ENCODE results near the gene DYSF. TPM values are rescaled to one million over a fixed set of nuclear protein-coding genes. Genes with fewer than 3 reads are reported as not detected.
"Not testable (repeated sequence)": the region's sequence is repeated elsewhere in the genome, so short reads cannot be mapped to it uniquely, and the experiment has no call there.

DYSF gene
- 83.0 to 115 TPM (median 112 TPM) in 3 replicates for total RNA-seq
- long read RNA-seq, full-length matches to known transcripts = 52 of 158 reads
- long read RNA-seq, partial matches to known transcripts = 67 of 158 reads
- long read RNA-seq, other reads (novel, unspliced or antisense) = 39 of 158 reads

- TF ChIP-seq CTCF (IDR thresholded peaks at IDR 0.05) = no peak
- H3K36me3 Mint-ChIP-seq (ENCODE audit: low read depth) = no peaks in the 10 kb centered on the region
- H3K4me3 Mint-ChIP-seq (ENCODE audit: unreplicated experiment) = peak within 1 kb of the TSS; percentile 74
- H3K27ac Mint-ChIP-seq (ENCODE audit: unreplicated experiment) = peak within 1 kb of the TSS; percentile 76
- H3K9me3 Mint-ChIP-seq (ENCODE audit: low read depth) = no peaks in the 10 kb centered on the region
- no peaks in the 10 kb centered on the region for H3K27me3 Mint-ChIP-seq (ENCODE audit: low read depth)
- H3K4me1 Mint-ChIP-seq (ENCODE audit: low read depth) = peaks cover 67% of the 10 kb centered on the region
- no peak for DNase-seq (ENCODE audit: low spot score)
These were observed at the start of gene DYSF for GRCh38 chr2:71453404-71454220. TSS of gene DYSF (plus strand) at chr2:71453561.

DNA sequence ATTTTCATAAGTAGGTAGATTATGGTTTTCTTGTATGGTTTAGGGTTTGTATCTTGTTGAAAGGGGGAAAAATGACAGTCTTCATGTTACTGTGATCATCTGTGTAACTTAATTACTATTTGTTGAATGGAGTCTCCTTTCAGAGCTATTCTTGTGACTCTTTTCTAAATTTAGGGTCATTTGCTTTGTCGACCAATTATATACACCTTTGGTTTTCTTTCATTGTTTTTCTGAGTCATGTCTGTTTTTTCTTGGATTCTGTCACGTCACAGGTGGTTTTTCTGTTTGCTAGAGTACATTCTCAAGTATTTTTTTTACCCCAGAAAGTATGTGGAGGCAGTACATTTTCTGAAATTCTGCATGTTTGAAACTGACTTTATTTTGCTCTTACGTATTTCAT, 43.8 kb upstream of the DYSF start:
- TF ChIP-seq CTCF (IDR thresholded peaks at IDR 0.05) = no peak
- Mint-ChIP-seq H3K4me3 (ENCODE audit: unreplicated experiment) (no peak overlapping the region), H3K4me1 (ENCODE audit: low read depth) (peaks cover 4% of the 10 kb centered on the region), H3K27me3 (ENCODE audit: low read depth) (no peaks in the 10 kb centered on the region), H3K27ac (ENCODE audit: unreplicated experiment) (peak overlapping the region; percentile 24), H3K36me3 (ENCODE audit: low read depth) (peaks cover 24% of the 10 kb centered on the region), H3K9me3 (ENCODE audit: low read depth) (no peaks in the 10 kb centered on the region)
- no peak for DNase-seq (ENCODE audit: low spot score)

- Mint-ChIP-seq H3K36me3 (ENCODE audit: low read depth) (peaks cover 19% of the 10 kb centered on the region), H3K27me3 (ENCODE audit: low read depth) (no peaks in the 10 kb centered on the region), H3K4me1 (ENCODE audit: low read depth) (peaks cover 4% of the 10 kb centered on the region), H3K9me3 (ENCODE audit: low read depth) (no peaks in the 10 kb centered on the region), H3K4me3 (ENCODE audit: unreplicated experiment) (no peak overlapping the region), H3K27ac (ENCODE audit: unreplicated experiment) (no peak overlapping the region)
- no peak for TF ChIP-seq CTCF (IDR thresholded peaks at IDR 0.05)
- no peak for DNase-seq (ENCODE audit: low spot score)
These were observed 42.7 kb upstream of the DYSF start for GRCh38 chr2:71410696-71411095.

DNA sequence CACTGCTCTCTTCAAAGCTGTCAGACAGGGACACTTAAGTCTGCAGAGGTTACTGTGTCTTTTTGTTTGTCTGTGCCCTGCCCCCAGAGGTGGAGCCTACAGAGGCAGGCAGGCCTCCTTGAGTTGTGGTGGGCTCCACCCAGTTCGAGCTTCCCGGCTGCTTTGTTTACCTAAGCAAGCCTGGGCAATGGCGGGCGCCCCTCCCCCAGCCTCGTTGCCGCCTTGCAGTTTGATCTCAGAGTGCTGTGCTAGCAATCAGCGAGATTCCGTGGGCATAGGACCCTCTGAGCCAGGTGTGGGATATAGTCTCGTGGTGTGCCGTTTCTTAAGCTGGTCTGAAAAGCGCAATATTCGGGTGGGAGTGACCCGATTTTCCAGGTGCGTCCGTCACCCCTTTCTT, 36.5 kb upstream of the DYSF start:
- H3K27ac Mint-ChIP-seq (ENCODE audit: unreplicated experiment); H3K4me1 Mint-ChIP-seq (ENCODE audit: low read depth); H3K9me3 Mint-ChIP-seq (ENCODE audit: low read depth); DNase-seq (ENCODE audit: low spot score); H3K36me3 Mint-ChIP-seq (ENCODE audit: low read depth); H3K27me3 Mint-ChIP-seq (ENCODE audit: low read depth): not testable (repeated sequence)
- H3K4me3 Mint-ChIP-seq (ENCODE audit: unreplicated experiment) = peak overlapping the region; percentile 72

DNA sequence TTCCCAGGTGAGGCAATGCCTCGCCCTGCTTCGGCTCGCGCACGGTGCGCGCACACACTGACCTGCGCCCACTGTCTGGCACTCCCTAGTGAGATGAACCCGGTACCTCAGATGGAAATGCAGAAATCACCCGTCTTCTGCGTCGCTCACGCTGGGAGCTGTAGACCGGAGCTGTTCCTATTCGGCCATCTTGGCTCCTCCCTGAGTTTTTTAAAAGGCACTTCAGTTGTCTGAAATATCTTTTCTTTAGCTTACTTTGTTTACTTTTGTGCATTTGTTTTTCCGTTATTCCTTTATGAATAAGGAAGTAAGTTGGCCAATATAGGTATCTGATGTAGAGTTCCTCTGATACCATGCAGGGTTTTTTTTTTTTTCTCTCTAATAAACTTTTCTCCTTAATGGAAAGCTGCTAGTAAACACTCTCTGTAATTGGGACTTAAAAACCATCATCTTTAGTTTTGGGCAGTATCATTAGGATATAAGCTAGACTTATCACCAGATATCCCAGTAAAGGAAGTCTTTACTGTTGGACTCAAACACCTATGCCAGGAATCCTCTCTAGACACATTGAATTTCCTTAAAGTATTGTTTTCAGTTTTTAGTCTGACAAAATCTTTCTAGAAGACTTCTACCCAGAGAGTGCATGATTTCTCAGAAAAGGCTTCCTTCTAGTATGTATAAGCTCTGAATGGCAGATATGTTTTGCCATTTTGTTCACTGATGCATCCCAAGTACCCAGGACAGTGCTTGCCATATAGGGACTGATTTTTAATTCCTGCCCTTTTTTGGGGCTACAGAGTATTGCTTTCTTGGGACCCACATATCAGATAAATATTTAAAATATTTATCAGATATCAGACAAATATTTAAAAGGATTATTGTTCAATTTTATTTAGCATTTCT, 35.8 kb upstream of the DYSF start:
- peak overlapping the region; percentile 72 for H3K4me3 Mint-ChIP-seq (ENCODE audit: unreplicated experiment)
- H3K9me3 Mint-ChIP-seq (ENCODE audit: low read depth) = no peaks in the 10 kb centered on the region
- DNase-seq (ENCODE audit: low spot score) = no peak
- H3K4me1 Mint-ChIP-seq (ENCODE audit: low read depth) = peaks cover 6% of the 10 kb centered on the region
- no peaks in the 10 kb centered on the region for H3K27me3 Mint-ChIP-seq (ENCODE audit: low read depth)
- H3K36me3 Mint-ChIP-seq (ENCODE audit: low read depth) = peaks cover 2% of the 10 kb centered on the region
- peak overlapping the region; percentile 83 for H3K27ac Mint-ChIP-seq (ENCODE audit: unreplicated experiment)
- no peak for TF ChIP-seq CTCF (IDR thresholded peaks at IDR 0.05)
